Activated T-cell treated with anti-CD3 and anti-CD28 coated beads for 4 hours (primary cell): ENCODE measurements around the gene CSHL1.
A peak's percentile ranks its signal among the peaks of the same experiment; 100 is the strongest.
"Not testable (repeated sequence)": the region's sequence is repeated elsewhere in the genome, so short reads cannot be mapped to it uniquely, and the experiment has no call there.

Source experiments
- DNase-seq: peaks from one replicate; pipeline ENCODE4 v3.0.0-alpha.2; 2020

CSHL1 gene

GRCh38 chr17:63881935-63882601 is 29.0 kb downstream of the CSHL1 start, which contains the start of gene GH2:
Gene GH2, minus strand, starts transcription at chr17:63881944. Its CDS starts 143 bp downstream, at chr17:63881801.
- peak; percentile 46 for DNase-seq

DNA sequence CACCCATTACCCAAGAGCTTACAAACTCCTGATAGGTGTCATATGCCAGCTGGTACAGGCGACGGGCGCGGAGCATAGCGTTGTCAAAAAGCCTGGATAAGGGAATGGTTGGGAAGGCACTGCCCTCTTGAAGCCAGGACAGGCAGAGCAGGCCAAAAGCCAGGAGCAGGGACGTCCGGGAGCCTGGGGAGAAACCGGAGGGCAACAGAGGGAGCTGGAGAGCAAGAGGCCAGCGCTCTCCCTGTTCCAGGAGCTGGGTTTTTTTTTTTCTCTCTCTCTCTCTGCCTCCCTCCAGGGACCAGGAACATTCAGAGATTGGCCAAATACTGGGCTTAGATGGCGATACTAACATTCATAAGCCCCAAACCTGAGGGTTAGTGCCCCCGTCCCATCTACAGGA is 29.7 kb downstream of the CSHL1 start:
- not testable (repeated sequence) for DNase-seq

DNA sequence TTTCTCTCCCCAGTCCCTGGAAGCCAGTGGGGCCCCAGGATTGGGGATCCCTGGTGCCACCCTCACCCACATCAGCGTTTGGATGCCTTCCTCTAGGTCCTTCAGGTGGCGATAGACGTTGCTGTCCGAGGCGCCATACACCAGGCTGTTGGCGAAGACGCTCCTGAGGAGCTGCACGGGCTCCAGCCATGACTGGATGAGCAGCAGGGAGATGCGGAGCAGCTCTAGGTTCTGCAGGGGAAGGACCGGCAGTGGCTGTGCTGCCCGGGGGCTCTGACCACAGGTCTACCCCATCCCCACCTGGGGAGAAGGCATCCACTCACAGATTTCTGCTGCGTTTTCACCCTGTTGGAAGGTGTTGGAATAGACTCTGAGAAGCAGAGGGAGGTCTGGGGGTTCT is 30.4 kb downstream of the CSHL1 start:
- DNase-seq = no peak

DNA sequence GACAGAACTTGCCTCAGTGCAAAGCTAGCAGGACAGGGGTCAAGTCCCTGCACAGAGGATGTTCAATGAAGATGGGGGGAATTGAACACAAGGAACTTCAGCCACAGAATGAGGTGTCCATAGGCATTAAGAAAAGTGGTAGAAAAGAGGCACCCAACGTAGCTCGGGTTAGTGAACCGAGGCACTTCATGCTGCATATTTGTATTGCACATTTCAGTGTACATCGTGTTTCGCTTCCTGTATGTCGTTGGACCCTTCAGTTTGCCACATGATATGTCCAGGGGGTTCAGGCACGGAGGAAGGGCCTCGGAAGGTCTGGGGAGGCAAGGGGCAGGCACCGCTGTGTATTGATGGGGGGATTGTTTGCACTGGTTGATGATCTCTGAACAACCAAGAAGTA is 32.6 kb downstream of the CSHL1 start:
- DNase-seq = not testable (repeated sequence)

DNA sequence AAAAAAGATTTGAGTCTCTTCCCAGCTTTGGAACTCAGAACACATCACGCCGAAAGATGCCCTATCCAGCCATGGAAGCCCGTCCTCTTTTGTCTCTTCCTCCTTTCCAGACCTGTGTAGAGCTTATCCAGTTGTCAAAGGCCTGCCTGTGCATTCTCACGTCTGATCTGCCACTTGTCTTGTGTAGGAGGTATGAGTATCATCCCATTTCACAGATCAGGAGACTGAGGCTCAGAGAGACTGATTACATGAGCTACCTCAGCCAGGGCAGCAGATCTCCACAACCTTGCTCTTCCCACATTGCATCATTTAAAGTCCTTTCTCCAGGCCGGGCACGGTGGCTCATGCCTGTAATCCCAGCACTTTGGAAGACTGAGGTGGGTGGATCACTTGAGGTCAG is 36.4 kb downstream of the CSHL1 start:
- DNase-seq = not testable (repeated sequence)

- DNase-seq = not testable (repeated sequence)
These were observed 36.9 kb downstream of the CSHL1 start for GRCh38 chr17:63874061-63874626.

DNA sequence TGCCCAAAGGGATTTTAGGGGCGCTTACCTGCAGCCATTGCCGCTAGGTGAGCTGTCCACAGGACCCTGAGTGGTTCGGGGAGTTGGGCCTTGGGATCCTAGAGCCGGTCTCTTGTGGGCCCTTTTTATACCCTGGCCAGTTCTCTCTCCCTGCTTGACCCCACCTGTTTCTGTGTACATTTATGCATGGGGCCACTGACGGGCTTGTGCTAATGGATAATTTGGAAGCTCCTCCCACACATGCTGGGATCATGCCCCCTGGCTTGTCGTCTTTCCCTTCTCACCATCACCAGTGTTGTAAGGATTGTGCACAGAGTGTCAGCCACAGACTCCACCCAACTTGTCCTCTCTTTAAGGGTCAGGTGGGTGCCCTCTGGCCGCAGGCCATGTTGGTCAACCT is 37.5 kb downstream of the CSHL1 start, which contains the start of gene CSH2:
Gene CSH2 (minus strand): TSS at position 101 of the 400 bp plus-strand sequence. CDS start 63 bp downstream, at position 38.
- DNase-seq = not testable (repeated sequence)

DNA sequence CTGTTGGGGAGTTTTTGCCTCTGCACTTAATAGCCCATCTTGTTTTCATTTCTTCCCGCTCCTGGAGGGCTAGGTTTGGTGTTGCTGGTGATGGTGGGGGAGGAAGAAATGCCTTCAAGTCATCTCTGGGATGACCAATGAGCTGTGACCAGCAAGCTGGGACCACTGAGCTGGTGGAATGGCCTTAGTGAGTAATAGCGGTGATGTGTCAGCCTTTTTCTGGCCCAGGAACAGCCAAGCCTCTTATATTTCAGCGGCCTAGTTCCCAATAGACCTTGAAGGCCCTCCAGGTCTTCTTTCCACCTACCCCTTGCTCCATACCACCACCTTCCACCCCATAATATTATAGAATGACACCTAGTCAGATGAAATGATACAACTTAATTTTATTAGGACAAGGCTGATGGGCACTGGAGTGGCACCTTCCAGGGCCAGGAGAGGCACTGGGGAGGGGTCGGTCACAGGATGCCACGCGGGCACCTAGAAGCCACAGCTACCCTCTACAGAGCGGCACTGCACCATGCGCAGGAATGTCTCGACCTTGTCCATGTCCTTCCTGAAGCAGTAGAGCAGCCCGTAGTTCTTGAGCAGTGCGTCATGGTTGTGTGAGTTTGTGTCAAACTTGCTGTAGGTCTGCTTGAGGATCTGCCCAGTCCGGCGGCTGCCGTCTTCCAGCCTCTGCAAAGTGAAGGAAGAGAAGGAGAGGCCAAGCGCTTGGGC is 39.3 kb downstream of the CSHL1 start:
- not testable (repeated sequence) for DNase-seq

DNA sequence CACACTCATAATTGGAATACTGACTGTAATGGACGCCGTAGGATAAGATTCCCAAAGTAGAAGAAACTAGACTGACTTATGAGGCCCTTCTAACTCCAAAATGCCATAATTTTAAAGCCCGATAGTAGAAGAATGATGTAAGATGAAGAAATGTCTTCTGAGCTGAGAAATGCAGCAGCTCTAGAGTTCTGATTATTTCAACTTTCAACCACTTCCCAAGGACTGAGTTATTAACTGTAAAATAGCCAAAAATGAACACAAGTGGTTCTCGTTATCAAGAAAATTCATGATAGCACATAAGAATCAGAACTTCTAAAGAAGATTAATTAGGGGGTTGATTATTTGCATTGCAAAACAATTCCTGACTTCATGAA is 40.8 kb downstream of the CSHL1 start:
- not testable (repeated sequence) for DNase-seq

DNA sequence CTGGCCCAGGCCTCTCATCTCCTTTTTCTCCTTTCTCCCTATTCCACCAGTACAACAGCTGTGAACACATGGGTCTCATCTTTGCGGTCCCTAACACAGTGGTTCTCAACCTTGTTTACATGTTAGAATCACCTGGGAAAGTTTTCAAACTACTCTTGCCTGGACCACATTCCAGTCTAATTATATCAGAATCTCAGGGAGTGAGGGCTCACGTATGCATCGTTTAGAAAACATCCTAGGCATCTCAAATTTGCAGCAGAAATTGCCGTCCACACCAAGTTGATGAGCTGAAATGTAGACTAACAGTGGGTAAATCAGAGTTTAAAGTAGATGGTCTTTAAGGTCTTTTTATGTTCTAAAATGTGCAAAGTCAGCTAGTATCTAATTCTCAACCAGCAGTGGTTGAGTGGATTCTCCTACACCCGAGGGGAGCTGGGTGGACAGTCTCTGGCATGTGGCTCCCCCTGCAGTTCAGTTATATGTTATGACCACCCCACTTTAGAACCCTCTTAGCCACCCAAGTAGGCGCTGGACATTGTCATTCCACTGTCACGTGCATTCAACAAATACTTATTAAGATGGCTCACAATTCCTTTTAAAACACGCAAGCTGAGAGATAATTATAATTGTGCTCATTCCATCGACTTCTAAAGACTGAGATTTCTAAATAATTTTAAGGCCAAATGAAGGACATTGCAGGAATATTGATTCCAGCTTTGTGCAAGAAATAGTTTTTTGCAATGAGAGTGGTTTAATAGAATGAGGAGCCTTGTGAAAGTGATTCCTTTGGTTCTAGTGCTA is 41.4 kb downstream of the CSHL1 start:
- not testable (repeated sequence) for DNase-seq

GRCh38 chr17:63866625-63867024 is 44.4 kb downstream of the CSHL1 start:
- not testable (repeated sequence) for DNase-seq
